Renal cortex interstitium (tissue), 11 donors: Measurements from ENCODE around the gene ZNF597. TPM values are rescaled to one million over a fixed set of nuclear protein-coding genes. Genes with fewer than 3 reads are reported as not detected.

Experiments used
- DNase-seq, 11 donors: peaks; one replicate each; pipeline ENCODE4 v3.0.0-alpha.2; 2013; ENCODE audit warnings: low read depth in 9 of 11, low spot score in 4 of 11; ENCODE audit errors: extremely low read depth in 1 of 11
- polyA plus RNA-seq, 3 donors: library from polyadenylated mRNA; unstranded; fragments of 120-200 nt; gene quantifications; one replicate each; pipeline ENCODE4 v1.2.1, GENCODE V29; 2013; ENCODE audit not compliant: insufficient read length in 3 of 3

The ZNF597 gene
- polyA plus RNA-seq, 3 donors, result 3.7 to 4.9 (median 3.7) TPM

DNA sequence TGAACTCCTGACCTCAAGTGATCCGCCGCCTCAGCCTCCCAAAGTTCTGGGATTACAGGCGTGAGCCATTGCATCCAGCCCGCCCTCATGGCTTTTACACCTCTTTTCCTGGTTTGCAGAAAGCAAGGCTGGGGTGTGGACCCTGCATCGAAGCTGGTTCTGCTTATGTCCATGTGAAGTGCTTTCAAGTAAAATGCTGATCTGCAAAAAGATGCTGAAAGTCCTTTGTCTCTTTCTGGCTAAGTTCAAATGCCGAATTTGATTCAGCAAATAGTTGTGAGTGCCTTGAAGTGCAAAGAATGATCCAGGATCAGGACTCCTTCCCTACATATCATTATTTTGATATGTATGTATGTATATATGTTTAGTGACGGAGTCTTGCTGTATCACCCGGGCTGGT is 17.3 kb upstream of the ZNF597 start:
- no peak for DNase-seq

DNA sequence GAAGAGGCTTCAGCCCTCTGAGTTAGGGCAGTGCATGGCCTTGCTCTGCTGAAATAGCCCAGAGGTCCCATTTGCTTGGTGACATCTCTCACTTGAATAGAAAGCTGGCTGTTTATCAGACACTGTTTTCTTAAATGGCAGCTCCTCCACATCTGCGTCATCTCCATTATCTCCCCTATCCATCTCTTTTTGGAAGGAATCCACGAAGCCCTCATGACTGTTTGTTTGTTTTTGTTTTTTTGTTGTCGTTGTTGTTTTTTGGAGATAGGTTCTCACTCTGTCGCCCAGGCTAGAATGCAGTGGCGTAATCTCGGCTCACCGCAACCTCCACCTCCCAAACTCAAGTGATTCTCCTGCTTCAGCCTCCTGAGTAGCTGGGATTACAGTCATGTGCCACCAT is 16.8 kb upstream of the ZNF597 start:
- DNase-seq, result no peak

DNA sequence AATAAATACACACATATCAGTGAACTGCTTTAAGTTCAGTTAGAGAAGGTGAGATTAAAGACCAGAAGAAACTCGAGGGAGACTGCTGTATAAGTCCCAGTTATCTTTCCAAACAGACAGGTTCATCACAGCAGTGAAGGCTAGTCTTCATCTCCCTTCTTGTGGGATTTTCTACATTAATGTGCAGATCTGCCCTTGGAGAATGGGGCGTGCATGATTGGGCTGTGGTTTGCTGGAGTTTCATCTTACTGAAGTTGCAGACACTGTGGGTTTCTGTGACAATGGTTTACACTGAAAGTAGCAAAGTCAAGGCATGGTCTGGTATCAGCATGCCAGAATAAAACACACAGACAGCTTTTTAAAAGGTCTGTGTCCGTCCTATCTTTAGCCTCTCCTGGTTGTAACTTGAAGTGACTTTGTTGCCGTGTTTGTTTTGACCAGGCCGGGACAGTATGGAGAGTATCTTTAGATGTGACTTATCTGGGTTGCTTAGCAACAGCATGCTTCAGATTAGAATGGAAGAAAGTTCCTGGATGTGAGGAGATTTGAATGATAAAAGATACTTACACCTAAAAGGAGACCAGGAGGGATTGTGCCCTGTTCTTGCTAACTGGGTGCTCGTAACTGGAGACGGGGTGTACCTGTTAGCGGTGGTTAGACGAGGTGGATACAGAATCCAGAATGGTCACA is 16.2 kb upstream of the ZNF597 start:
- DNase-seq, result no peak

DNA sequence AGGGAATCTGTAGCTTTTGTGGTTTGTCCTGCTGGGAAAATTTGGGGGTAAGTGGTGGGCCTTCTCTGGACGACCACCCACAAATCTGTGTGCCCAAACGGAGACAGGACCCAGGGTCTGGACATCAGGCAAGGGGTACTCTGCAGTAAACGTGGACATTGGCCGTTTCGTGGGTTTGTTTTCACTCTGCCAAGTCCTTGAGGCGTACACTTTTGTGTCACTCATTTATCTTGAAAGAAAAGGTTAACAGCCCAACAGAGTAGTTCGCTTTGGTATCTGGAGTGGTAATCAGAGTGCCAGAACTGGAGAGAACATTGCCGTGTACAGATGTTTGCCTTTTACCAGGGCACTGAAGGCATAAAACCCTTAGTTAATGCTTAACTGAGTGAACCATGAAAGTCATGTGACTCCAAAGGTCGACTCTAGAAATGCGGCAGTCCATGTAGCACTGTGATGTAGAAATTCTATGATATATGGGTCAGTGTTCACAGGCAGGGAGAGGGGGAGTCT is 15.6 kb upstream of the ZNF597 start:
- peak in 5 of 11 donors; percentile 33 to 71 (median 57) for DNase-seq

DNA sequence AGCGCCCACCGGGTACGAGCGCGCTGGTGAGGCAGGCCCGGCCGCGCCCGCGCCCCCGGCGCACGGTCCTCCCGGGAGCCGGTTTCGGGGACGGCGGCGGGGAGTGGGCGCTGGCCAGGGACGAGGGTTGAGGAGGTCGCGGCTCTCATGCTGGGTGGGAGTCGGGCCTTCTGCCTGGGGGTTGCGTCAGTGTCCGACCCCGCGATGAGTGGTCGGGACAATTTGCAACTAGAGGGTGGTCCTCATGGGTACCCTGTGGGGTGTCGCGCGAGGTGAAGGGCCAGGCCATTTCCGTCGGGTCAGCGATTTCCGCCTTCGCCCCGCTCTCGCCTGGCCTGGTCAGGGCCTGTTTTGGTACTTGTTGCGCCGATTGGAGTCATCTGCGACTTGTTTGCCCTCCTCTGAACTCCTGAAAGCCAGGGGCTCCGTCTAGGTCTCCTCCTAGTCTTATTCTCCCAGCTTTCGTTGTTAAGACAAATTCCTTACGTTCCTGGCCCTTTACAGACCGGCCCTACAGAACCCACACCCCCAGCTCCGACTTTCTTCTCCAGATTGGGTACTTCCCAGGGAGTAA is 15.1 kb upstream of the ZNF597 start:
- no peak for DNase-seq

DNA sequence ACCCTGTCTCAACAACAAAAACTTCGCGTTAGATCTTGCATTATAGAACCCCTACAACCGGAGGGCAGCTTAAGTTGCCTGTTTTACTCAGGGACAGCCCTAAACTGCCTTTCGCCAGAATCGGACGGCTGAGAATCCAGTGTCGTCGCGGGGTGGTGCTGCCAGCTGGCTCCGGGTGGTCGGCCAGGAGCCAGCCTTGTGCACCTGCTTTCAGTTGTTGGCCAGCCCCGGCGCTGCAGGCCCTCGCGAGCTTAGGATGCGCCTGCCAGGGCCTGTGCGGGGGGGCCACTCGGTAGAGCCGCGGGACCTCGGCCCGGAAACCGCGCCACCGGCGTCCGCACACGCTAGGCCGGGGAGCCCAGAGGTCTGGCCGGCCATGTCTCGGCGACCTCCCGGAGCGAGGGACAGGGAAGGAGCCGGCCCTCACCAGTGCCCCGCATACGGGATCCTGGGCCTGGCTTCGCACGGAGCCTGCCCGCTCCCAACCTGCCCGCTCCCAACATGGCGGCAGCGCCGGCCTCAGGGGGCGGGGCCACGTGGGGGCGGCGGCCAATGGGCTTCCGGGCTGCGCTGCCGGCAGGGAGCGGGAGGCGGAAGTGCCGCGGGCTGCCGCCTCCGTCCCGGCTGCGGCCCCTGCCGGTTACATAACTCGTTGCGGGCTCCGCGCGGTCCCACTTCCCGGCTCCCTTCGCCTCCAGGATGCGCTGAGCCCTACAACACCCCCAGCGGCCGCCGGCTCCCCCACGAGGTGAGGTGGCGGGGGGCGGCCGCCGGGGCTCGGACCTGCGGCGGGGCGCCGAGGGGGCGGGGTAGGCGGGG is 14.3 kb upstream of the ZNF597 start:
- DNase-seq, result peak in 10 of 11 donors; percentile 70 to 92 (median 88)

DNA sequence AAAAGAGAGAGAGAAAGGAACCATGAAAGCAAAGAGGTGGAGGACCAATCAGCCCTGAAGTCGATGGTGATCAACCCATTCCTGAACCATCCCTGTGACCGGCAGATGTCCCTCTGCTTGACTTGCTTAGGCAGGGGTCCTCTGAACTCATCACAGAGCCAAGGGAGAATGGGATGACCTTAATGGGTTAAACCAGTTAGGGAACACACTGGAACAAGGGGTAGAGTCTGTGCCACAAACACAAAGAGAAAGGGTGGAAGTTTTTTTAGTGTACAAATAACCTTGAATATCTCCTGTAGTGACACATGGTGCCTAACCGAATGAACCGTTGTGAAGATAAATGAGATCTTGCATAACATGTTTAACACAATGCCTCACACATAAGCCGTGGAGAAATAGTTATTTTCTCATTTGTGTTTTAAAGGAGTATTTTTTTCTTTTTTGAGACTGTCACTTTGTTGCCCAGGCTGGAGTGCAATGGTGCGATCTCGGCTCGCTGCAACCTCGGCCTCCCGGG is 11.4 kb upstream of the ZNF597 start:
- no peak for DNase-seq

DNA sequence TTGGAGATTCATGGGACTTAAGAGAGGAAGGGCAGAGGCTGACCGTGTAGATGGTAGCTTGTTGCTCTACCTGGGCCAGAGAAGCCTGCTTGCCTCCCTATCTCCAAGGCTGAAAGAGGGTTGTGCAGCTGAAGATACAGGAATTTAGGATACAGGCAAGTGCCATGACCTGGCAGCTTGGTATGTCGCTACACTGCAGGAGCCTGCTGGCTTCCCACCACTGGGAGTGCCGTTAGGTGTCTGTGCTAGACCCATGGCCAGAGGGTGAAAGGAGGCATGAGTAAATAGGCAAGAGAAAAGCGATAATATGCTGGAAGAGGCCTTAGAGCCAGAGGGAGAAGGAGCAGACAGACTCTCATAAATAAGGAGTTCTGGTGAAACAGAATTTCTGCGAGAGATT is 10.8 kb upstream of the ZNF597 start:
- DNase-seq, result no peak

DNA sequence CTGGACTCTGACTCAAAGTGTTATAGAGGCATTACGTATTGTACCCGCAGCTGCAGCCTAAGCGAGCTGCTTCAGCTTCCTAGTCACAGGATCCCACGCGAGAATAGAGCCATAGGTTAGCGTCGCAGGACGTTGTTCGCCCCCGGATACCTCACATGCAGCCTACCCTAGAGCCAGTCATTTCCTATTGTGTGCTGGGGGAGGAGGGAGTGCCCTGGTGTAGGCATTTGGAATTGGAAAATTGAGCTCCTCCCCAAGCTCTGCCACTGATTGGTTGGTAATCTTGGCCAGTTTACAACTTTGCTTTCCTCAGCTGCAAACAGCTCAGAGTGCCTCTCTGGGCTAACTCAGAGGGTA is 706 bp upstream of the ZNF597 start:
- no peak for DNase-seq

DNA sequence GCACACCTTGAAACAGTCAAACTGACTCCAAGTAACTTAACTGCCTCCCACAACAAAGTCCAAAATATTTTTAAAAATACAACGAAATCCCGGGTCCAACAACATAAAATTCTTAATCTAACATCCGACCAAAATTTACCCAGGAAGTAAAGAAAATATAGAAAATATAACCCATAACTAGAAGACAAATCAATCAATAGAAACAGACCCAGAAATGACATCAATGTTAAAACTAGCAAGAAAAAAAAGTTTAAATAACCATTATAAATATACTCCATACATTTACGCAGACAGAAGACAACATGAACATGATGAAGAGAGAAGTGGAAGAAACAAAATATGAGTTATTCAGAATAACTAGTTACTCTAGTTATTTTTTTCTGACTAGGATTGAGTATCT is 3.7 kb downstream of the ZNF597 start:
- no peak for DNase-seq

DNA sequence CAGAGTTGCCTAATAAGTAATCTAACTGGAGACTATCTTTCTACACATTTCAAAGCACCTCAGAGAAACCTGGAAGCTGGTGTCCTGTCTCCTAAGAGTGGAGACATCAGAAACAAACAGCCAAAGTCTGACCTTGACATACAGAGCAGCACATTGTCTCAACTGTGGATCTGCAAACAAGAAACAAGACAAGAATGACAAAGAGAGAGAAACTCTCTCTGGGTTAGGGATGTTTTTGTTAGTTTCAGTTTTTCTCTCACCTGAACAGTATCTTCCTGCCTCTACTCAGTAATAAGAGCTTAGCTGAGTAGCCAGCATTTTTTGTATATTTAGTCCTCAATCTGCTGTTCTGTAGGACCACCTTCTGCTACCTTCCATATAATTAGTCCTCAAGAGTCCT is 8.9 kb downstream of the ZNF597 start:
- no peak for DNase-seq

DNA sequence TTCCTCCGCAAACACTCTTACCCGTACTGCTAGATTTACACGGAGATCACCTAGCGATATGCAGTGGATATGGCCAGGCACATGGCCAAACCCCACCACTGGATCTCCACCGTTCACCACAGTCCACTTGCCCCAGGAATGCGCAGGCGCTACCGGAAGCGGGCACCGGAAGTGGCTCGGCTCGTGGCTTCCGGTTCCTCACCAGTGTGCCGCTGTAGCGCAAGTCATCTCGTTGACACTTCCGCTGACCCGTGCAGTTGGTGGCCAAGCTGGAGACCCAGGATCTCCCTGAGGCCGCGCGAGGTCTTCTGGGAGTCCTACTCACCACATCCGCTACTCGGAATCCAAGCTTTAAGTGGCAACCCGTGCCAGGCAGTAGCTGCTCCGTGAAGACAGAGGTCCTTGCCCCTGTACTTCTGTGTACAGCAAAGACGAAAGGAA is 11.5 kb downstream of the ZNF597 start:
- no peak for DNase-seq

DNA sequence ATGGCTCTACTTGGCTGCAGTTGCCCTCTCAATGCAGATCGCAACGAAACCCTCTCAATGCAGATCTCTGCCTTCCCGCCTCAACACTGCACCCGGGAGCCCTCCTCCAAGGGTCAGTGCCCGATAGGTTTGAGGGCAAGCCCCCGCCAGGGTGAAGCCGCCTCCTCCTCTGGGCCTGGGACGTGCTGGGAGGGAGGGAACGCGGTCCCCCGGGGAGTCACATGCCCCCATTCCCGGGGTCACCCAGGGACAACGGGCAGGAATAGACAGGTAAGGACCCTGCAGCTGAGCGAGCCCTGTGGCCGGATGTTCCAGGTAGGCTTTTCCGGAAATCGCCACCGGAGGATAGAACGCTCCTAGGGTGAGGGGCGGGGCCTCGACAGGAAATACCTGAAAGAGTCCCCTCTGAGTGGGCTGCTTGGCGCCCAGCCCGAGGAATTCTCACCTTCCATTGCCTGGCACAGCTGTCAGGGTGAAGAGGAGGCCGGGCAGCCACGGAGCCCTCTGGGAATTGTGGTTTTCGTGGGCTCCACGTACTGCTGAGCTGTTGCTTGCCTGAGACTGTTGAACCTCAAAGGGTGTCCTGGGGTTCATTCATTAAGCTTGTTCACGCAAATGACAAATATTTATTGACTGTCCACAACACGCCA is 29.4 kb downstream of the ZNF597 start:
- DNase-seq, result no peak

DNA sequence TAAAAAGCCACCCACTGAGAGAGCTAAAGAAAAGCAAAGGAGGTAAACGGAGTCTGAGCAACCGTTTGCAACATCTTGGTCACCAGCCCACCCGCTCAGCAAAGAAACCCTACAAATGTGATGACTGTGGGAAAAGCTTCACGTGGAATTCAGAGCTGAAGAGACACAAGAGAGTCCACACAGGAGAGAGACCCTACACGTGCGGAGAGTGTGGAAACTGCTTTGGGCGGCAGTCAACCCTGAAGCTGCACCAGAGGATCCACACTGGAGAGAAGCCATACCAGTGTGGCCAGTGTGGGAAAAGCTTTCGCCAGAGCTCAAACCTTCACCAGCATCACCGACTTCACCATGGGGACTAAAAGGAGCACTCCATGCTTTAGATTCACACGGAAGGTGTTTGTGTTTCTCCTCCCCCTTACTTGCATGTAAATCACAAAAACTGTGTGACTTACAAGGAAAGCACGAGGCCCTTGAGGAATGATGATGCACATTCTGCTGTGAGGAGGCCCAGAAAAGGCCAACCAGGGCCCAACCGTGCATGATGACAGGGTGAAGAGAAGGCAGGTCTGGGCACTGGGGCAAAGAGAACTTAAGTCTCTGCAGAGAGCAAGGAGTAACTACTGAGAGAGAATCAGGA is 34.6 kb downstream of the ZNF597 start:
- no peak for DNase-seq

DNA sequence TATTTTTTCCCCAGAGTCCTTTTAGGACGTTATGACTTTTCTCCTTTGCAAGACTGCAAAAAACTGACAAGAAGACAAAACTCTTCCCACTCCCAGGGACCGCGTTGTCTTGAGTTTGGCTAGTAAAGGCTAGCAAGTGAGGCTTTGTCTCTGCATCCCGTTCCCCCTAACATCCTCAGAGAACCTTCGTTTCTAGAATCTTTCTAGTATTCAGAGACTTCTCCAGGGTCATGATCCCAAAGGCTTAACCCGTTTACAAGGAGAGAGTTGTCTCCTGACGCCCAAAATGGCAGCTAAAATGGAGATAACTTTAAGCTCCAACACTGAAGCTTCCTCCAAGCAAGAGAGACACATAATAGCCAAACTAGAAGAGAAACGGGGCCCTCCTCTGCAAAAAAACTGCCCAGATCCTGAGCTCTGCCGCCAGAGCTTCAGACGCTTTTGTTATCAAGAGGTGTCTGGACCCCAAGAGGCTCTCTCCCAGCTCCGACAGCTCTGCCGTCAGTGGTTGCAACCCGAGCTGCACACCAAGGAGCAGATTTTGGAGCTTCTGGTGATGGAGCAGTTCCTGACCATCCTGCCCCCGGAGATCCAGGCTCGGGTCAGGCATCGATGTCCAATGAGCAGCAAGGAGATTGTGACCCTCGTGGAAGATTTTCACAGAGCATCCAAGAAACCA is 41.4 kb downstream of the ZNF597 start:
- DNase-seq, result peak in 4 of 11 donors; percentile 4 to 17 (median 10)

DNA sequence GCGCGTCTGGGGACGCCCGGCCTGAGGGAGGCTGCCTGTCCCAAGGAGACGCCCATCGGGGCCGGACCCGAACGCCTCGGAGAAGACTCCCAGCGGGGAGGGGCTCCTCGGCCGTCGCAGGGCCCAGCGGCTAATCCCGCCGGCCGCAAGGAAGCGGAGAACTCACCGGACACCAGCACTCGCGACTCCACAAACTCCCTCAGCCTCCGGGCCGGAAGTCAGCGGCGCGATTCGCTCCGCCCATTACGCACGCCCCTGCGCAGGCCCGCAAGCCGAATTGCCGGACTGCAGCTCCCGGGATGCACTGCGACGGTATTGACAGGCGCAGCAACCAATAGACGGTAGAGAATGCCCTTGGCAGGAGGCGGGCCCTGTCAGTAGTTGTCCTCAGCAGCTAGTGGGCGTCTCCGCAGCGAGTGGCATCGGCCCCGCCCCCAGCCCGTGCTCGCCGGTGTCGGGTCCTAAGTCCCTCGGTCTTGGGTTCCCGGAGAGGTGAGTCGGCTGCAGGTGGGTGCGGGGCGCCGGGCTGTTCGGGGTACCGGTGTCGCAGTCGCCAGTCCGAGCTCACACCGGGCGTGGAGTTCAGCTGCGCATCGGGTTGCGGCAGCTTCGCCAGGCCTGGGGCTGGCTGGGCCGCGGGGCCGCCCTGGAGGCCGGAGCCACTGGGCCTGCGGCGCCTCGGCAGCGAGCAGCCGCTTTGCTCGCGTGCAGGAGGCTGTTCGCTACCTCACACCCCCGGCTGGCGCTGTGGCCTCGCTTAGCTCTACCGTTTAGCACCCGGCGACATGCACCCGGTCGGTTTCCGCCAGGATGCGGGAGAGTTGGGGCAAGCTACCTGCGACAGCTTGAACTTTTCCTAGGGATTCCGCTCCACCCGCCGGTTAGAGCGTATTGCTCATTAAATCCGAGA is 42.3 kb downstream of the ZNF597 start, which contains the start of the genes ZNF174 and ZSCAN32:
TSS of gene ZNF174 (plus strand) at position 437 of the 910 bp plus-strand sequence. CDS start 790 bp downstream, outside the sequence.
TSS of gene ZSCAN32 (minus strand) at position 226 of the 910 bp plus-strand sequence. CDS start 3,447 bp downstream, outside the sequence.
- peak; percentile 95 to 99 (median 98) for DNase-seq

DNA sequence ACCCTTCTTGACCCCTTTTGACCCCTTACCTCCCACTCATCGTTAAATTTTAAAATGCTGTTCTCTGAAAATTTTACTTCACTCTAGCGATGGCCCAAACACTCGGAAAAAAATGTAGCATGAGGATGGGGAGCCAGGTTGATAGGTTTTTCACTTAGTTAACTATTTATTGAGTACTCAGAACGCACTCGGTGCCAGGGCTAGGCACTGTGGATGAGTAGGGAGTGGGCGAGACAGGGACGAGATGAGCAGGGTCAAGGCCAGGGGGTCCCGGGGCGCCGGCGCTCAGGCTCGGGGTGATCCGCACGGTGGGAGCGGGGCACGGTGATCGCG is 42.9 kb downstream of the ZNF597 start:
- peak in 1 of 11 donors; percentile 1 for DNase-seq
